HFFc6 (cell line): Measurements from ENCODE around the gene GPR107. TPM values are rescaled to one million over a fixed set of nuclear protein-coding genes. Genes with fewer than 3 reads are reported as not detected.

Experiments
- DNase-seq: peaks from one replicate; pipeline ENCODE4 v3.0.0-alpha.2; 2018
- H3K27ac Mint-ChIP-seq: 2 replicates; pipeline ENCODE4 v1.8.0; 2020; ENCODE audit warnings: mild to moderate bottlenecking, mixed read lengths
- H3K27me3 Mint-ChIP-seq: 2 replicates; pipeline ENCODE4 v1.8.0; 2021; ENCODE audit warnings: mild to moderate bottlenecking, moderate library complexity, mixed read lengths; ENCODE audit not compliant: insufficient read depth
- H3K36me3 Mint-ChIP-seq: 2 replicates; pipeline ENCODE4 v1.8.0; 2021; ENCODE audit warnings: low read depth, mixed read lengths
- H3K4me1 Mint-ChIP-seq: 2 replicates; pipeline ENCODE4 v1.8.0; 2020; ENCODE audit warnings: low read depth, mixed read lengths
- H3K4me3 Mint-ChIP-seq: 2 replicates; pipeline ENCODE4 v1.8.0; 2020; ENCODE audit warnings: mild to moderate bottlenecking, moderate library complexity, mixed read lengths
- H3K9me3 Mint-ChIP-seq: 2 replicates; pipeline ENCODE4 v1.8.0; 2020; ENCODE audit warnings: mild to moderate bottlenecking, mixed read lengths
- CTCF ChIP-seq: fragments of 200-600 bp; sonication (generic); IDR thresholded peaks from 2 replicates; pipeline ENCODE4 v1.5.0; 2021; ENCODE audit warnings: antibody characterized with exemption, mild to moderate bottlenecking
- total RNA-seq, 6 experiments: library from RNA; stranded (reverse); fragmentation: NEBNext Ultra II Directional; extraction: Animal tissue kit (Norgen Biotek cat#: 25700); gene quantifications; 2 replicates in 1 of 6; 3 replicates in 5 of 6; pipeline ENCODE4 v1.2.3, GENCODE V29; 2021

GPR107 gene
- total RNA-seq, 6 experiments from 2014 or later, result 44.9 to 51.2 (median 48.5) TPM

- Mint-ChIP-seq H3K9me3 (no peaks in the 10 kb centered on the region), H3K4me3 (peak overlapping the region; percentile 37; the same call in 1 of the 2 replicates), H3K27ac (peak overlapping the region; percentile 90), H3K27me3 (no peaks in the 10 kb centered on the region), H3K4me1 (peaks cover 61% of the 10 kb centered on the region), H3K36me3 (0 out of 2 replicates have a peak, but pooled peaks cover 6% of the 10 kb centered on the region)
- DNase-seq, result no peak
- TF ChIP-seq CTCF, result no peak
Observed at GRCh38 chr9:130185017-130185416, 131.3 kb downstream of the GPR107 start.

- TF ChIP-seq CTCF, result no peak
- peaks cover 64% of the 10 kb centered on the region for H3K4me1 Mint-ChIP-seq
- peak overlapping the region; percentile 90 for H3K27ac Mint-ChIP-seq
- peak; percentile 27 for DNase-seq
- 0 out of 2 replicates have a peak, but pooled peaks cover 6% of the 10 kb centered on the region for H3K36me3 Mint-ChIP-seq
- H3K4me3 Mint-ChIP-seq, result peak overlapping the region; percentile 77
- H3K9me3 Mint-ChIP-seq, result no peaks in the 10 kb centered on the region
- H3K27me3 Mint-ChIP-seq, result no peaks in the 10 kb centered on the region
Observed at GRCh38 chr9:130185490-130186031, 131.9 kb downstream of the GPR107 start.

- H3K9me3 Mint-ChIP-seq, result no peaks in the 10 kb centered on the region
- no peak for TF ChIP-seq CTCF
- H3K4me1 Mint-ChIP-seq, result peaks cover 64% of the 10 kb centered on the region
- H3K27ac Mint-ChIP-seq, result peak overlapping the region; percentile 90
- peaks cover 1% of the 10 kb centered on the region; the same call in 1 of the 2 replicates for H3K27me3 Mint-ChIP-seq
- H3K4me3 Mint-ChIP-seq, result peak overlapping the region; percentile 77
- DNase-seq, result no peak
- H3K36me3 Mint-ChIP-seq, result 0 out of 2 replicates have a peak, but pooled peaks cover 3% of the 10 kb centered on the region
Observed at GRCh38 chr9:130186051-130186450, 132.3 kb downstream of the GPR107 start.

GRCh38 chr9:130186839-130187522 is 133.3 kb downstream of the GPR107 start:
- Mint-ChIP-seq H3K4me1 (peaks cover 64% of the 10 kb centered on the region), H3K27me3 (peaks cover 2% of the 10 kb centered on the region; the same call in 1 of the 2 replicates), H3K9me3 (no peaks in the 10 kb centered on the region), H3K27ac (peak overlapping the region; percentile 90), H3K4me3 (peak overlapping the region; percentile 77), H3K36me3 (no peaks in the 10 kb centered on the region)
- peak; percentile 43 for DNase-seq
- TF ChIP-seq CTCF, result no peak

- H3K4me3 Mint-ChIP-seq, result peak overlapping the region; percentile 77
- H3K9me3 Mint-ChIP-seq, result no peaks in the 10 kb centered on the region
- DNase-seq, result no peak
- TF ChIP-seq CTCF, result no peak
- H3K27me3 Mint-ChIP-seq, result peaks cover 2% of the 10 kb centered on the region; the same call in 1 of the 2 replicates
- H3K36me3 Mint-ChIP-seq, result no peaks in the 10 kb centered on the region
- H3K27ac Mint-ChIP-seq, result peak overlapping the region; percentile 90
- peaks cover 64% of the 10 kb centered on the region for H3K4me1 Mint-ChIP-seq
Observed at GRCh38 chr9:130187523-130187846, 133.8 kb downstream of the GPR107 start.
